ENCODE results near the gene KLRK1. TPM values are rescaled to one million over a fixed set of nuclear protein-coding genes. Genes with fewer than 3 reads are reported as not detected.
A peak's percentile ranks its signal among the peaks of the same experiment; 100 is the strongest.
"Not testable (repeated sequence)": the region's sequence is repeated elsewhere in the genome, so short reads cannot be mapped to it uniquely, and the experiment has no call there.

The KLRK1 gene
- polyA plus RNA-seq, 4 donors: 0.63 to 1.0 (median 0.84) TPM

GRCh38 chr12:10390991-10391390, 1.1 kb upstream of the KLRK1 start:
- DNase-seq (ENCODE audit: low read depth in 4 of 4, low spot score in 3 of 4): not testable (repeated sequence)

DNA sequence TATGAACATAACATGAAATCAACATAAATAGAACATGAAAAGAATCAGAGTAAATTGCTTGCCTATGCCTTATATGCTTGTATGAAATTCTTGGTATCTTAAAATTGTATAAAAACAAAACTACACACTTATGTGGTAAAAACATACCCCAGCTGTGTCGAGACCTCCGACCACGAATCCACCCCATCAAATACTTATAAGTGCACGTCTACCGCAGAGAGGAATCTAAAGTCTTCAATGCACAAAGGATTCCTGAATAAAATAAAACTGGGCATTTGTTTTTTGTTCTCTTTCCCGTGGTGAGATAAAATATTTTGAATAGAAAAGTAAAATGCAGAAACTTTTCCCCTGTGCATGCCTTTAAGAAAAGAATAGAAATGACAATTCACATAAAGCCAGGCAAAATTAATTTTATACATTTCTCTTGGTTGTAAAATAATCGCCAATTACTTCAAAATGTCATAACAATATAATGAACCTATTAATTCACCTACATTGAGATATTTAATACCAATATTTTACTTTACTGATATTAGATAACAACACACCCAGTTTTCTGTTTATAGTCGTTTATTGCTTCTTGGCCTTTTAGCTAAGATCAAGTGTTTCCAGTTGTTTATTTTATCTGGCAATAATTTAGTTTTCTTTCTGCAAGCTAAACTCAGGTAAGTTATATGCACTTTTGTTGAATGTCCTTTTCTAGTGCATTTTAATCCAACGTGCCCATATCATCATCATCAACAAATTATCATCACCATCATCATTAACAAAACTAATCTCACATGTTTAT, 1.0 kb downstream of the KLRK1 start:
- no peak for DNase-seq (ENCODE audit: low read depth in 4 of 4, low spot score in 3 of 4)

DNA sequence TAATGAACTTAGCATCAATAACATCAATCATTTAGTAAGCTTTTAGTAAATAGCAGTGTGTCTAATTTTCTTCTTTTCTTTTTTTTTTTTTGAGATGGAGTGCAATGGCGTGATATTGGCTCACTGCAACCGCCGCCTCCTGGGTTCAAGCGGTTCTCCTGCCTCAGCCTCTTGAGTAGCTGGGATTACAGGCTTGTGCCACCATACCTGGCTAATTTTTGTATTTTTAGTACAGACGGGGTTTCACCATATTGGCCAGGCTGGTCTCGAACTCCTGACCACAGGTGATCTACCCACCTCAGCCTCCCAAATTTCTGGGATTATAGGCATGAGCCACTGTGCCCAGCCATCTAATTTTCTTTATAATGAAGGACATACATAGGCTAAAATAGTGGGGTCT, 2.3 kb downstream of the KLRK1 start:
- DNase-seq (ENCODE audit: low read depth in 4 of 4, low spot score in 3 of 4): not testable (repeated sequence)

DNA sequence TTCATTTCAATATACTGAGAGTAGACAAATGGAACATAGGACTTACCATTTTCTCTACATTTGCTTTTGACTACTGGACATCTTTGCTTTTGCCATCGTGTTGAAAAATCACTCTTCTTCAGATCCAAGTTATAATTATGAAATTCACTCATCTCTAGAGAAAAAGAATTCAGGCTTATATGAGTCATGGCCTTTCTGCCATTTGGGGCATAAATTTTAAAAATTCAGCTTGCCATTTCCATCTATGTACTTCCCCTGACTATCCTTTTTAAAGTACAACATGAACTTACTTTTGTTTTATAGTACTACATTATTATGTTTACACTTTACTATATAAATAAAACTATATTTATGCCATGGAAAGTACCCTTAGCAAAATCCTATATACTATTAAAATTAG, 3.0 kb downstream of the KLRK1 start:
- no peak for DNase-seq (ENCODE audit: low read depth in 4 of 4, low spot score in 3 of 4)

- no peak for DNase-seq (ENCODE audit: low read depth in 4 of 4, low spot score in 3 of 4)
These were observed 4.7 kb downstream of the KLRK1 start for GRCh38 chr12:10385166-10385613.

DNA sequence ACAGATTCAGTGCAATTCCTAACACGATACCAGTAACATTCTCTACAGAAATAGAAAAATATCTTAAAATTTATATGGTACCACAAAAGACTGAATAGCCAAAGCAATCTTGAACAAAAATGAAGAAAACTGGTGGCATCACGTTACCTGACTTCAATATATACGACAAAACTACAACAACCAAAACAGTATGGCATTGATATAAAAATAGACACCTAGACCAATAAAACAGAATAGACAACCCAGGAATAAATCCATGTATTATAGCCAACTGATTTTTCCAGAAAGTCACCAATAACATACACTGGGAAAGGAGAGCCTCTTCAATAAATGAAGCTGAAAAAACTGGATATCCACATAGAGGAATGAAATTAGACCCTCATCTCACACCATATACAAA, 5.7 kb downstream of the KLRK1 start:
- DNase-seq (ENCODE audit: low read depth in 4 of 4, low spot score in 3 of 4): no peak

DNA sequence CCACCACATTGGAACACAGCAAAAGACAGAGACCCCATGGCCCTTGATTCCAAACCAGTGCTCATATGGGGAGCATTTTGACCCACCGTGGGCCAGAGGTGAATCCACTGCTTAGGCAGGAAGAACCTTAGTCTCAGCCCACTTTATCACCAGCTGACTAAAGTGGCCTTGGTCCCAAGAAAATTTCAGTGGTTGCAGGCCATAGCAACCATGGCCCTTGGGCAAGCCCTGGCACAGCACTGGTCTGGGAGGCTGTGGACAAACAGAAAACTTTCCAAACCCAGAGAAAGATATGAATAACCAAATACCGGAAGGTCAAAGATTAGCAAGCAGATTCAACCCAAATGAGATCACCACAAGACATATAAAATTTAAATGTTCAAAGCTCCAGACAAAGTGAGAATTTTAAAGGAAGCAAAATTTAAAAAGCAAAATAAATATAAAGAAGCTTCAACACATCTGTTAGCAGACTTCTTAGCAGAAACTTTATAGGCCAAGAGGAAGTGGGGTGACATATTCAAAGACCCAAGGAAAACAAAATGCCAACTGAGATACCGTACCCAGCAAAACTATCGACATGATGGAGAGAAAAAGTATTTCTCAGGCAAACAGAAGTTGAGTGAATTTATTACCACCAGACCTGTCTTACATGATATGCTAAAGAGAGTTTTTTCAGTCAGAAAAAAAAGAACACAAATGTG, 7.8 kb downstream of the KLRK1 start:
- DNase-seq (ENCODE audit: low read depth in 4 of 4, low spot score in 3 of 4): no peak

- DNase-seq (ENCODE audit: low read depth in 4 of 4, low spot score in 3 of 4): not testable (repeated sequence)
These were observed 11.1 kb downstream of the KLRK1 start for GRCh38 chr12:10378737-10379136.

GRCh38 chr12:10374624-10375018, 15.2 kb downstream of the KLRK1 start:
- DNase-seq (ENCODE audit: low read depth in 4 of 4, low spot score in 3 of 4): no peak

GRCh38 chr12:10372559-10372958, 17.3 kb downstream of the KLRK1 start:
- no peak for DNase-seq (ENCODE audit: low read depth in 4 of 4, low spot score in 3 of 4)

DNA sequence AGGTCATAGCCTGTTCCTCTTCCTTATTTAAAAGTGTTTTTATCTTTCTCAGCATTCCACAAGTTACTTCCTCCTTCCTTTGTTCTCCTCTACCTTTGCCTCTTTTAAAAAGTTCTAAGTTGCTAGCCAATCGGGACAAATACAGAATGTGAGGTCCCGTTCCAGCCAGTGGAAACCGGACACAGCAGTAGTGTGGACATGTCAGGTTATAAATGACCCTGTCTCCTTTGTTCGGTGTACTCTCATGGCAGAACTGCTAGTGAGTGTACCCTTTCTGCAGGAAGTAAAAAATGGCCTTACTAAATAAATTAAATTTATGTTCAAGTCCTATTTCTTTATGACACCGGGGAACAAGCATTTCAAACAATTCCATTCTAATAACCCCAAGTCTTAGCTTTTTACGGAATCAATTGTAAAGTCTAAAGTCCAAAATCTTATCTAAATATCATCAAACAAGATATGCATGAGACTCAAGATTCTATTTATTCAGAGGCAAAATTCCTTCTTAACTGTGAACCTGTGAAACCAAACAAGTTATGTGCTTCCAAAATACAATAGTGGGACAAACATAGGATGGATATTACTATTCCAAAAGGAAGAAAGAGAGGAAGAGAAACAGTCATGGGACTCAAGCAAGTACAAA, 17.8 kb downstream of the KLRK1 start:
- DNase-seq (ENCODE audit: low read depth in 4 of 4, low spot score in 3 of 4): not testable (repeated sequence)

DNA sequence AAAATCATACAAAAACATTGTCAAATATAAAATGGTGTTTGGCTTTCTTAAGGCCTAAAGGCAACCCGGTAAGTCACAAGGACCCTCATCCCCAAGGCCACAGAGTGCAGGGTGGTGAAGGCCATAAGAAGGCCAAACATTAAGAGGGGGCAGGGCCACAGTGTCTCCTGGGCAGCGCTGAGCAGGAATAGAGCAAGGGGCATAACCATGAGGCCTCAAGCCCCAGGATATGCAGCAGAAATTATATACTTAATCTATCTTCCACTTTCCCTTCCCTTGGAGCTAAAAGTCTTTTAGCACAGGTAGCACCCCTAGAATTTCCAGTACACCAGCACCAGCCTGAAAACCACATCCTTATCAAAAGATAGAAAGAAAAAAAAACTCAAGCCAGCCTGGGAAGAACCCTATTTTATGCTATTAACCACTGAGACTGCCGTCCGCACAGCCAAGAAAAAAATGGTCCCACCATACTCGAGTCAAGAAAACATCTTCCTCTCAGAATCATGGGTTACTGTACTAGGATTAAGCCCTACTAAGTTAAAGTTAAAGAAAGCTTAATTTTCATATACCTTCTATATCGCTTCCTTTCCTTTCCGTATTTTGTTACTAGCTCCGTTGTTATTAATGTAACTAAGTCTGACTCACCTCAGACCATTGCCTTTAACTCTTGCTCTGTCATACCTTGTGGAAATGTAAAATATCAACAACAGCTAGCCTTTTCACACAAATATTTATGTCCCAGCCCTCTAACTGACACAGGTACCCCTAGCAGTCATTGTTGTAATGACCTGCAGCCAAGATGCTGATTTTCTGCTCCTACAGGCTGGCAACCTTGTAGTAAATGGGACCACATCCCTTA, 20.1 kb downstream of the KLRK1 start:
- DNase-seq (ENCODE audit: low read depth in 4 of 4, low spot score in 3 of 4): no peak

- DNase-seq (ENCODE audit: low read depth in 4 of 4, low spot score in 3 of 4): no peak
These were observed 21.4 kb downstream of the KLRK1 start for GRCh38 chr12:10368206-10369171.

- DNase-seq (ENCODE audit: low read depth in 4 of 4, low spot score in 3 of 4): not testable (repeated sequence)
These were observed 22.1 kb downstream of the KLRK1 start for GRCh38 chr12:10367714-10368113.

DNA sequence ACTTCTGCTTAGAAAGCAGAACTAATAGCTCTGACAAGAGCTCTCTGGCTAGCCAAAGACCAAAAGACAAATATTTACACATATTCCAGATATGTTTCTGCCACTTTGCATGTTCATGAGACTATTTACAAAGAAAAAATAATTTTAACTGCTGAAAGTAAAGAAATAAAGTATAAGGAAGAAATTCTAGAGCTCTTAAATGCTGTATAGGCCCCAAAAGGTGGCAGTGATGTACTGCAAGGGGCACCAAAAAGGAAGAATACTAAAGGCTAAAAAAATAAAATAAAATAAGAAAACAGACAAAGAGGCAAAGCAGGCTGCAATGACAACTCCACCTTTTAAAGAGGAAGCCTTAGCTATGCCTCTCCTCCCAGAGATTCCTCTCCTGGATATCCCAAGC, 23.0 kb downstream of the KLRK1 start:
- DNase-seq (ENCODE audit: low read depth in 4 of 4, low spot score in 3 of 4): peak in 1 of 4 donors; percentile 19

GRCh38 chr12:10365696-10366405, 24.0 kb downstream of the KLRK1 start:
- no peak for DNase-seq (ENCODE audit: low read depth in 4 of 4, low spot score in 3 of 4)

DNA sequence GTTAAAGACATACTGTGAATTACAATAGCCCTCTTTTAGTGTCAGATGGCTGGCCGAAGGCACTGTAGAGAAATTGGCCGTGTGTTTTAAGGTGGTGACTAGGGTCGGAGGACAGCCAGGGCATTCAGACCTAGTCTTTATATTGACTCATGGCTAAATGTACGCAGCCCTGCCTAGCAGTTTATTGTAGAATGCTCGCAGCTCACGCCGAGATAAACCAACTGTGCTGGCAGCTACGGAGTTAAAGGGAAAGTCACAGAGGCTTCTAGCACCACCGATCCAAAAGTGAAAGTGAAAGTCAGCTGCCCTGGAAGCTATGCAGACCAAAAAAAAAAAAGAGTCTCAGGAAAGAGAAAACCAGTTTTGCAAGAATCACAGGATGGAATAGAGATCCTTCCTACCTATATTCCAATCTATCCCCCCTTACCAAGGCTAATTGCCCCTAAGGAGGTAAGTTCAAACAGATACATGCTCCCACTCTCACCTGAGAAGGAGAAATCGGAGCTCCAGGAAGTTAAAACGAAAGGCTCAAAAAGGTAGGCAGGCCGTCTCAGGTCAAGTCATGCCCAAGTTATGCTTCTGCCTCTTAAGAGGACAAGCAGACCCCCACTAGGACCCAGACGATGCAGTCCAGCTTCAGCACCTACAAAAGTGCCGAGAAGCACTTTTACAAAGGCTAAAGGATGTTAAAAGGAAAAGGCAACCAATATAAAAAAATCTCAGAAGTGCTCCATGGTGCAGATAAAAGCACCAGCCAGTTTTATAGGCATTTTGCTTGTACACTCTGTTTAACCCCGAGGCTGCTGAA, 24.8 kb downstream of the KLRK1 start:
- DNase-seq (ENCODE audit: low read depth in 4 of 4, low spot score in 3 of 4): peak; percentile 82 to 88 (median 86)

All from left renal pelvis (tissue), 4 donors.